ENCODE data around the gene NDUFS6.

DNA sequence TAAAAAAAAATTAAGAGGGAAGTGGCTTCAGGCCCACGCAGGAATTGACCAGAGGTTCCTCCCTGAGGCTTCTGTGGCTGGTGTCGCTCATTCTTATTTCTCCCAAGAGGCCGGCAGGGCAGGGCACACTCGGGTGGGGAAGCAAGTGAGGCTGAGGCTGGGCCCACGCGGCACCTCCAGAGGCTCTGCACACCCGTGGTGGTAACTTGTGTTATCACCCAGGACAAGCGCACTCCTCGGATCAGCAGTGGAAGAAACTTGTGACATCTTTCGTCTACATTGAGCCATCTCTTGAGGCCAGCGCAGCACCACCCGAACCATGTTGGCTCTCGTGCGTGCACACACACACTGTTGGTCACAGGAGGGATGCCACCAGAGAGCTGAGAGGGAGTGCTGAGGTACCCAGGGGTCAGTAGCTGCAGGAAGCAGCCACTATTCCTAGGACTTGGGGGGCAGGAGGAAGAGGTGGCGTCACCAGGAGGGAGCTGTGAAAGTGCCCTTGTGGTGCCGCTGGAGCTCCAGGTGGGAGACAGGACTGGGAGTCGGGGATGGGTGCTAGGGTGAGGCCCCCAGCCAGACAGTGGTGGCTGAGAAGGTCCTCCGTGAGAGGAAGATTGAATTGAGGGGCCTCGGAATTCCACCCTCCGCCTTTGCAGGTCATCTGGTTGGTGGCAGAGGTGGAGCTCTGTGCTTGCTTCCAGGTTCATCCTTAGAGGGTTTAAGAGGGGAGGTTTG is 6.4 kb downstream of the NDUFS6 start:
- no peak for TF ChIP-seq CTCF (IDR thresholded peaks at IDR 0.05)
- no peak for TF ChIP-seq POLR2AphosphoS5 (IDR thresholded peaks at IDR 0.05; ENCODE audit: insufficient read depth in 1 of 2, low read depth in 1 of 2)

All from vagina (tissue), 2 donors.